Measurements from ENCODE around the gene SEC61B. TPM values are rescaled to one million over a fixed set of nuclear protein-coding genes. Genes with fewer than 3 reads are reported as not detected.

Gene SEC61B
- 100 to 1,000 TPM; 137 to 177 (median 162) TPM for polyA plus RNA-seq (ENCODE audit: insufficient read length in 3 of 3)
- long read RNA-seq, donor 1, transcript SEC61B-201 (4 exons, 545 nt): major isoform, 259 of 285 reads
- long read RNA-seq, donor 1, partial matches to known transcripts: 22 of 285 reads
- long read RNA-seq, donor 1, other reads (novel, unspliced or antisense): 0 of 285 reads
- long read RNA-seq, donor 2, transcript SEC61B-201 (4 exons, 545 nt): major isoform, 279 of 311 reads
- long read RNA-seq, donor 2, partial matches to known transcripts: 30 of 311 reads
- long read RNA-seq, donor 2, other reads (novel, unspliced or antisense): 0 of 311 reads
- long read RNA-seq, donor 3, transcript SEC61B-201 (4 exons, 545 nt): major isoform, 213 of 257 reads
- long read RNA-seq, donor 3, partial matches to known transcripts: 42 of 257 reads
- long read RNA-seq, donor 3, other reads (novel, unspliced or antisense): 0 of 257 reads
- long read RNA-seq, donor 4, transcript SEC61B-202 (2 exons, 687 nt): minor isoform, 6 of 319 reads
- long read RNA-seq, donor 4, transcript SEC61B-201 (4 exons, 545 nt): major isoform, 283 of 319 reads
- long read RNA-seq, donor 4, partial matches to known transcripts: 30 of 319 reads
- long read RNA-seq, donor 4, other reads (novel, unspliced or antisense): 0 of 319 reads
- long read RNA-seq, donor 5, transcript SEC61B-201 (4 exons, 545 nt): major isoform, 148 of 169 reads
- long read RNA-seq, donor 5, partial matches to known transcripts: 17 of 169 reads
- long read RNA-seq, donor 5, other reads (novel, unspliced or antisense): 0 of 169 reads
- long read RNA-seq, donor 6, transcript SEC61B-201 (4 exons, 545 nt): major isoform, 181 of 215 reads
- long read RNA-seq, donor 6, partial matches to known transcripts: 31 of 215 reads
- long read RNA-seq, donor 6, other reads (novel, unspliced or antisense): 0 of 215 reads
- long read RNA-seq, donor 7, transcript SEC61B-201 (4 exons, 545 nt): major isoform, 257 of 338 reads
- long read RNA-seq, donor 7, partial matches to known transcripts: 79 of 338 reads
- long read RNA-seq, donor 7, other reads (novel, unspliced or antisense): 0 of 338 reads
- long read RNA-seq, donor 8, transcript SEC61B-201 (4 exons, 545 nt): major isoform, 119 of 149 reads
- long read RNA-seq, donor 8, partial matches to known transcripts: 28 of 149 reads
- long read RNA-seq, donor 8, other reads (novel, unspliced or antisense): 0 of 149 reads
- long read RNA-seq, donor 9, transcript SEC61B-201 (4 exons, 545 nt): major isoform, 259 of 308 reads
- long read RNA-seq, donor 9, partial matches to known transcripts: 49 of 308 reads
- long read RNA-seq, donor 9, other reads (novel, unspliced or antisense): 0 of 308 reads
- long read RNA-seq, donor 10, transcript SEC61B-201 (4 exons, 545 nt): major isoform, 201 of 216 reads
- long read RNA-seq, donor 10, partial matches to known transcripts: 10 of 216 reads
- long read RNA-seq, donor 10, other reads (novel, unspliced or antisense): 0 of 216 reads
- long read RNA-seq, donor 11, transcript SEC61B-201 (4 exons, 545 nt): major isoform, 164 of 200 reads
- long read RNA-seq, donor 11, partial matches to known transcripts: 34 of 200 reads
- long read RNA-seq, donor 11, other reads (novel, unspliced or antisense): 0 of 200 reads
- long read RNA-seq, donor 12, transcript SEC61B-202 (2 exons, 687 nt): minor isoform, 6 of 323 reads
- long read RNA-seq, donor 12, transcript SEC61B-201 (4 exons, 545 nt): major isoform, 289 of 323 reads
- long read RNA-seq, donor 12, partial matches to known transcripts: 27 of 323 reads
- long read RNA-seq, donor 12, other reads (novel, unspliced or antisense): 0 of 323 reads
- long read RNA-seq, donor 13, transcript SEC61B-201 (4 exons, 545 nt): major isoform, 159 of 204 reads
- long read RNA-seq, donor 13, partial matches to known transcripts: 42 of 204 reads
- long read RNA-seq, donor 13, other reads (novel, unspliced or antisense): 0 of 204 reads
- long read RNA-seq, donor 14: 0 reads
- long read RNA-seq, donor 15, transcript SEC61B-201 (4 exons, 545 nt): major isoform, 251 of 299 reads
- long read RNA-seq, donor 15, partial matches to known transcripts: 44 of 299 reads
- long read RNA-seq, donor 15, other reads (novel, unspliced or antisense): 0 of 299 reads
- long read RNA-seq, donor 16, transcript SEC61B-201 (4 exons, 545 nt): major isoform, 304 of 374 reads
- long read RNA-seq, donor 16, partial matches to known transcripts: 65 of 374 reads
- long read RNA-seq, donor 16, other reads (novel, unspliced or antisense): 0 of 374 reads

- DNase-seq: peak; percentile 94
These were observed at the start of gene SEC61B, which contains the start of gene ALG2 for GRCh38 chr9:99221621-99222415. Gene SEC61B (plus strand): TSS chr9:99222282. CDS start chr9:99222364, 82 bp downstream. Gene ALG2 (minus strand): TSS chr9:99221942. CDS start chr9:99221894, 48 bp downstream.

DNA sequence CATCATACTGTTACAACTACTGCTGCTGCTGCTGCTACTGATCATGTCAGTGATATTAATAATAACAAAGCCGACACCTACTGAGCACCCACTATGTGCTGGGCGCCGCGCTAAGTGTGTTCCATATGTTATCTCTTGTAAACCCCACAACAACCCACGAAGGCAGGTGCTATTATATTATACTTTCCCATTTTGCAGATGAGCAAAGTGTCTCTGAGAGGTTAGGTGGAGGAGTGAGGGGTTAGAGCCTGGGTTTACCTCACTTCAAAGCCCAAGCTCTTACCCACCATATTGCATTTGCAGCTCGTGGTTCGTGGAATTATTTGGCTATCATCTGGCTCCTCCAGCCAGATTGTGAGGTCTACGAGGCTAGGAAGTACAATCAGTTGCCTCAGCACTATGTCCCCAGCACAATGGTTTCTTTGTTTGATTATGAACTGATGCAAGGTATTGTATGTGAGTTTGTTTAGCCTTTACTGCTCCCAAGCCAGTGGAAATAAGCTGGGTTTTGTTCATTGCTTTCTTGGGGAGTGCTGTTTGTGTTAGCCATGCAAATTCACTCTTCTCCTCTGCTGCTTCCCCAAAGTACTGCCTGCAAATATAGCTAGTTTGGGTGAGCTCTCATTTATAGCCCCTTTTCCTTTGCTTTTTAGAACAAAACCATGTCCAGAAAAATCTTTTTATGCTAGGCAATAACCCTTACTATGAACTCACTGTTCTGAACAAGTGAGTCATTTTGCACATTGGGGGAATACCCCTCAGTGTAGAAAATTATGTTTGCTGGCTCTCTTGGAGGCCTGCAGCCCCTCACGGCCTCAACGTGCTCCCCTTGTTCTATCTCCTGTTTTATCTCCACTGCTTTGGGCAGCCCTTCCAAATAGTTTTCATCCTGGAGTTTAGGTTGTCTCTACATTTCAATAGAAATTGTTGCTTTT lies 48.2 kb upstream of the SEC61B start:
- DNase-seq: no peak

DNA sequence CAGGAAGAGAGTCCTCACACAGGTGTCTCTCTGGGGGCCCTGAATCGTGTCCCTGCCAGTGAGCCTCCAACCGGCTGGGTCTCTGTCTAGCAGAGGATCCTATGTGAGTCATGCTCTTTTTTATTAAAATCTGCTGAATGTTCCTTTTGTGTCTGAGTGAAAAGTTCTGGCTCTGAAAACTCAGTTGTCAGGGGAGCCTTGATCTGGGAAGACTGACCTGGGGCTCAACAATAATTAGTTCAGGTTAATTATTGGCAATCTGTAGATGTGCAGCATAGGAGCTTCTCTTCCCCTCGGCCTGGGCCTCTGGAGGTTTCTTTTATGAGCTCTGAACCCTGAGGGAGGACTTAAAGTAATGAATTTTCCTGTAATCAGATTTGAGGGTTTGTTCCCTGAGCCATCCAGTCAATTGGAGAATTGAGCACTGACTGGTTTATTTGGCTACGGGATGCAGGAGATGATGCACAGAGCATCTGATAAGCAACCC lies 45.5 kb upstream of the SEC61B start:
- peak; percentile 20 for DNase-seq

GRCh38 chr9:99177576-99178366 lies 44.3 kb upstream of the SEC61B start:
- no peak for DNase-seq

- DNase-seq: no peak
These were observed 42.9 kb upstream of the SEC61B start for GRCh38 chr9:99178912-99179872.

- DNase-seq: no peak
These were observed 41.9 kb upstream of the SEC61B start for GRCh38 chr9:99180199-99180598.

- DNase-seq: no peak
These were observed 41.4 kb upstream of the SEC61B start for GRCh38 chr9:99180662-99181061.

DNA sequence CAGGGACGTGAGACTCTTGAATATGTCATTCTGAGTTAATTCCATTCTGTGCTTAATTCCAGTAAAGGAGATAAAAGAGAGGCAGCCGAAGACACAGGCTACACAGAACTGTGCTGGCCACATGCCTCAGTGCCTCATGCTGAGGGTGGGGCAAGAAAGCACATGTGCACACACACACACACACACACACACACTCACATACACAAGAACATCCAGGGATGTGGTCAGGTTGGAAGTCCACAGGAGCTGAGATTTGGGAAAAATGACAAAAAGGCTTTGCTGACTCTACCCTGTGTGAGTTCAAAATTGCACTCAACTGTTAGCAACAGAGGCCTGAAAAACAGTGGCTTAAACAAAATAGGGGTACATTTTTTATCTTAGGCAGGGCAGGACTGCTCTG lies 40.9 kb upstream of the SEC61B start:
- DNase-seq: no peak

DNA sequence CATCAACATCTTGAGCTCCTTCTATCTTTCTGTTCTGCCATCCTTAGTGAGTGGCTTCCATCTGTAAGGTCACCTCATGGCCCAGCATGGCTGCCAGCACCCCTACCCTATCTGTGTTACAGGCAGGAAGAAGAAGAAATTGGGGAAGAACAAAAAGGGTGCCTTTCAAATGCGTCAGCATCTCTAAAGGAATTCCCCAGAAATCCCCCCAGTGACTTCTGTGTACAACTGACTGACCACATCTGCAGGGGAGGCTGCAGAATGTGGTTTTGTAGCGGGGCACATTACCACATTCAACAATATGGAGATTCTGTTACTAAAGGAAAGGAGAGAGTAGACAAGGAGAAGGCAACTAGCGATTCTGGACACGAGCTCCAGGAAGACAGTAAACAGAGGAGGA lies 40.5 kb upstream of the SEC61B start:
- no peak for DNase-seq

DNA sequence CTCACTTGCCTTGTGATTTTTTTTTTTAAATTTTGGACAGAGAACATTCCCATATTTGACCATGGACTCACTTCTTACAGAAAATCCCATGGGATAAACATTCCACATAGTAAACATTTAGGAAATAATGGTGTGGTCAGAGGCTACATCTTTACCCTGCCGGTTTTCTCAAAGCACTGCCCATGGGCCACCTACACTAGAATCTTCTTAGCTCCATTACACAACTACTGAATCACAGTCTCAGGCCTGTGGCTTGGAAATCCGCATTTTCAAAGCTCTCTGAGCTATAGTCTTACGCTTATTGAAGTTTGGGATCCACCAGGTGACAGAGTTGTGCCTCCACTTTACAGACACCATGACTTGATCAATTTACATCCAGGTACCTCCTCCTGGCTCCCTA lies 39.7 kb upstream of the SEC61B start:
- no peak for DNase-seq

DNA sequence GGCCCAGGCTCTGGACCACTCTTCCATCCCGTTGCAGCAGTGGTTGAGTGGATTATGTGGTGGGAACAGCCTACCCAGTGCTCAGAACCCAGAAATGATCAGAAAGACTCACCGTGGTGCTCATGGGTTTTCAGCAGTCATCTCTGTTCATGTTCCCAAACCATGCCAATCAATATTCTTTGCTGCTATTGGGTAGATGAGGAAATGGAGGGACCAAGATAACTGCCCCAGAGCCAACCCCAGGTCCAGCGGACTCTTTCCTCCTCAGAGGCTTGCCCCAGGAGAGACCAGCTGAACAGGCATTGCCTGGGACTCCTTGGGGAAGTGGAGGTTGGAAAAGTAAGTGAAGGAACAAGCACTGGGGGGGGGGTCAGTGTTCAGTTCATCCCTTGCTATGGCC lies 38.5 kb upstream of the SEC61B start:
- DNase-seq: no peak

DNA sequence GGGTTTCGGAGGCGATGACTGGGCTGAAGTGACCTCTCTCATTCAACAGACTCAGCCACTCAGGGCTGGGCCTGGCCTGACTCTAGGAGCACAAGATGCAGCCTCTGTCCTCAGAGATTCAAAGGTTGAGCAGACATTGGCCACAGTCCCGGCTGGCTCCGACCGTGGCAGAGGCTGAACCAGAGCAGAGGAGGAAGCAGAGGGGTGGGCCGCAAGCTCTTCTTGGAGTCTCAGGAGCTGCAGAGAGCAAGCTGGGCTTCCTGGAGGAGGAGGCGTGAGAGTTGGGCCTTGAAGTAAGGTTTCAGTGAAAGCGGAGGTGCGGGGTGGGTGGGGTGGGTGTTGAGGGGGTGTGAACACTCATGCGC lies 38.0 kb upstream of the SEC61B start:
- DNase-seq: no peak

DNA sequence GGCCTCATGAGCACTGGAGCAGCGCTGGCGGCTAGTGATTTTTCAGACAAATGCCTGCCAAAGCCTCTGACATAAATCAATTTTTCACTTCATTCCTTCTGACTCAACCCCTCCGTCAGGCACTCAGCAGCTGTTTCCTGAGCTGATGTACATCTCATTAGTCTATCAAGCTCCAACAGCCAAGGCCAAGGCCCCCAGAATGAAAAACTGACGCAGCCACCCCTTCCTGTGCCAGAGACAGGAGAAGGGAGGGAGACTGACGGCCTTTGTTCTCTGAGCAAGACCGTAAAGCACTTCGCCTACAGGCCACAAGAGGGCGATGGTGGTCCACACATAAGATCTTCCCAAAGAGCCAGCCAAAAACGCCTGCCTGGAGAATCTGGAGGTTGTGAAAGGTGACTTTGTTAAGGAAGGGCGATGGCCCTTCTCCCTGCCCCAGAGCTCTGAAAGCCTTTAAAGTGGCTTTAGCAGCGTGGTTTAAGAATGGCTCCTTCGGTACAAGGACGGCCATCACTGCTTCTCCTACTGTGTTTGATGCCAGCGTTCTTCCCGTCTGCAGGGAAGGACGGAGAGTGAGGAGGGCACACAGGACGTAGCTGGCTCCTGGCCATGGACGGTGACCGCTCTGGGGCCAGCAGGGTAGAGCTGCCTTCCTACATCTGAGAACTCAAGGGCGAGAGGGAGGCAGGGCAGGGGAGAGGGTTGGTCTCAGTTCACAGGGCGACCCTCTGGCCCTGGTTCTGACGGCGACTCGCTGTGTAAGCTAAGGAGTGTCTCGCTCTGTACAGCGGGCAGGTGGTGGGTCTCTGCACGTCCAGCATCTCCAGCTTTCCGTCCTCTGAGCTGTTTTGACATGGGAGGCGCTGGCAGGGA lies 37.4 kb upstream of the SEC61B start:
- DNase-seq: peak; percentile 91

- DNase-seq: no peak
These were observed 36.8 kb upstream of the SEC61B start for GRCh38 chr9:99185348-99185632.

DNA sequence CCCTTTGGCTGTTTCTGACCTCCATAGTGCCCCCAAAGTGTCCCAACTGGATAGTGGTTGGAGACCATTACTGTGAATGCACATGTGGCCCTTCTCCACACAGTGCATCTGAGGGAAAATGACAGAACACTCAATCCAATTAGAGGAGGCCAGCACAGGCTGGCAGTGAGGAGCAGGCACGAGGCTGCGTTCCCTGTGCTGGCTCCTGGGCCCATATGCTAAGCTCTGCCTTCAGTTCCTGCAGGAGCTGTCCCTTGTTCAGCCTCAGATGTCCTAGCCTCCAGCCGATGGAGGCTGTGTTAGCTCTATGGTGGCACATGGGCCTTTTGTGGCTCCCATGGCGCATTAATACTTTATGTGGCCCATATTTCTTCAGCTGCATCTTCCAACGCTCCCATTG lies 36.1 kb upstream of the SEC61B start:
- no peak for DNase-seq
